DOHH2 (cell line): ENCODE measurements around the gene SCGB2B2.
"Not testable (repeated sequence)": the region's sequence is repeated elsewhere in the genome, so short reads cannot be mapped to it uniquely, and the experiment has no call there.

Source experiments
- H3F3A ChIP-seq: fragments of 200-600 bp; sonication (generic), shearing (Covaris generic); 2 replicates; pipeline ENCODE4 v1.6.0; 2016; ENCODE audit warnings: antibody characterized with exemption, mild to moderate bottlenecking; ENCODE audit not compliant: control insufficient read depth, insufficient read depth
- H3K27ac ChIP-seq: fragments of 200-600 bp; sonication (generic); 2 replicates; pipeline ENCODE4 v1.5.1; 2014; ENCODE audit warnings: low read depth, mild to moderate bottlenecking, low read length, moderate library complexity
- H3K27me3 ChIP-seq: fragments of 200-600 bp; sonication (generic); 2 replicates; pipeline ENCODE4 v1.6.1; 2014; ENCODE audit warnings: mild to moderate bottlenecking, low read length, mixed read lengths; ENCODE audit not compliant: control insufficient read depth
- H3K36me3 ChIP-seq: fragments of 200-600 bp; sonication (generic); 2 replicates; pipeline ENCODE4 v1.6.1; 2014; ENCODE audit warnings: mild to moderate bottlenecking, low read length, moderate library complexity, mixed read lengths; ENCODE audit not compliant: control insufficient read depth
- H3K4me1 ChIP-seq: fragments of 200-600 bp; sonication (generic); 2 replicates; pipeline ENCODE4 v1.6.1; 2014; ENCODE audit warnings: mild to moderate bottlenecking, low read length, mixed read lengths; ENCODE audit not compliant: control insufficient read depth
- H3K4me2 ChIP-seq: fragments of 200-600 bp; sonication (generic); 2 replicates; pipeline ENCODE4 v1.6.0; 2014; ENCODE audit warnings: mild to moderate bottlenecking, low read length, moderate library complexity
- H3K4me3 ChIP-seq: fragments of 200-600 bp; sonication (generic); 2 replicates; pipeline ENCODE4 v1.5.1; 2014; ENCODE audit warnings: mild to moderate bottlenecking, low read length, mixed read lengths
- H3K79me2 ChIP-seq: fragments of 200-600 bp; sonication (generic); 2 replicates; pipeline ENCODE4 v1.6.1; 2014; ENCODE audit warnings: mild to moderate bottlenecking, low read length, mixed read lengths; ENCODE audit not compliant: control insufficient read depth
- H3K9me2 ChIP-seq: fragments of 200-600 bp; sonication (generic); replicated peaks from 2 replicates; pipeline ENCODE4 v1.6.1; 2014; ENCODE audit warnings: mild to moderate bottlenecking, low read length, mixed read lengths; ENCODE audit not compliant: control insufficient read depth
- H3K9me3 ChIP-seq: fragments of 200-600 bp; sonication (generic); 2 replicates; pipeline ENCODE4 v1.6.1; 2014; ENCODE audit warnings: antibody characterized with exemption, low read length, mixed read lengths; ENCODE audit not compliant: control insufficient read depth, insufficient read depth
- H4K20me1 ChIP-seq: fragments of 200-600 bp; sonication (generic); 2 replicates; pipeline ENCODE4 v1.6.0; 2014; ENCODE audit warnings: low read depth, mild to moderate bottlenecking, antibody characterized with exemption, low read length, moderate library complexity; ENCODE audit not compliant: control insufficient read depth, insufficient read depth
- EZH2phosphoT487 ChIP-seq: fragments of 200-600 bp; sonication (generic); IDR thresholded peaks from 2 replicates; pipeline ENCODE4 v1.6.1; 2017; ENCODE audit warnings: borderline replicate concordance, mild to moderate bottlenecking, antibody characterized with exemption, low read length, moderate library complexity, mixed read lengths
- TF ChIP-seq, protein P1 (sequence below): fragments of 200-600 bp; sonication (generic); IDR thresholded peaks from one replicate; pipeline ENCODE4 v1.5.1; 2014; ENCODE audit warnings: antibody characterized with exemption, mild to moderate bottlenecking, low read depth, low read length; ENCODE audit not compliant: poor library complexity, severe bottlenecking

SCGB2B2 gene

DNA sequence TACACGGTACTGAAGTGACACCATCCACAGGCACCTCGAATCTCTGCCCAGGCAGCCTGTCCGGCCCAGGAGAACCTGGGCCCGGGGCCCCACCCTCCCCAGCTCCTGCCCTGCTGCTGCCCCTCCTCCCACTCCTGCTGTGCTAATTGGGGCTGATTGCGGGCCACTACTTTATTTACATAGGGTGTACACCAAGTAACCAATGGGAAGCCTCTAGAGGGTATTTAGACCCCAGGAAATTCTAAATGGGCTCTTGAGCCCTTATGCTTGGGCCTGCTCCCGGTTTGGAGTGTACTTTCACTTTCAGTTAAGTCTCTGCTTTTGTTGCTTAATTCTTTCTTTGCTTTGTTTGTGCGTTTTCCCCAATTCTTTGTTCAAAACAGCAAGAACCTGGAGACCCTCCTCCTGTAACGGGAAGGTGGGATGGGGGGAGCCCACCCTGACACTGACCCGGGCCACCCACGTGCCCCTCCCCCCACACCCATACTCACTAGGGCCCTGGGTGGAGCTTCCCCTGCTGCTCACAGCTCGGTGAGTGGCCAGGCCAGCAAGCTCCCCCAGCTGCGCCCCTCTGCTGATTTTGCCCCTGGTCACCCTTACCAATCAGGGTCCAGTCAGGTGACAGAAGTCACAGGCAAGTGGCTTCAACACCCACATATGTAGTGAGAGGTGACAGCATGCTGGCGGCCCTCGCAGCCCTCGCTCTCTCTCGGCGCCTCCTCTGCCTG, 9.4 kb downstream of the SCGB2B2 start:
- H4K20me1 ChIP-seq = no peaks in the 10 kb centered on the region
- H3K27ac ChIP-seq = no peak overlapping the region
- H3K4me2 ChIP-seq = no peak overlapping the region
- H3K4me3 ChIP-seq = no peak overlapping the region
- H3K36me3 ChIP-seq = no peaks in the 10 kb centered on the region
- no peaks in the 10 kb centered on the region; the same call in 1 of the 2 replicates for H3K9me3 ChIP-seq
- no peaks in the 10 kb centered on the region for H3K9me2 ChIP-seq
- TF ChIP-seq EZH2phosphoT487 = no peak
- TF ChIP-seq, protein P1, sequence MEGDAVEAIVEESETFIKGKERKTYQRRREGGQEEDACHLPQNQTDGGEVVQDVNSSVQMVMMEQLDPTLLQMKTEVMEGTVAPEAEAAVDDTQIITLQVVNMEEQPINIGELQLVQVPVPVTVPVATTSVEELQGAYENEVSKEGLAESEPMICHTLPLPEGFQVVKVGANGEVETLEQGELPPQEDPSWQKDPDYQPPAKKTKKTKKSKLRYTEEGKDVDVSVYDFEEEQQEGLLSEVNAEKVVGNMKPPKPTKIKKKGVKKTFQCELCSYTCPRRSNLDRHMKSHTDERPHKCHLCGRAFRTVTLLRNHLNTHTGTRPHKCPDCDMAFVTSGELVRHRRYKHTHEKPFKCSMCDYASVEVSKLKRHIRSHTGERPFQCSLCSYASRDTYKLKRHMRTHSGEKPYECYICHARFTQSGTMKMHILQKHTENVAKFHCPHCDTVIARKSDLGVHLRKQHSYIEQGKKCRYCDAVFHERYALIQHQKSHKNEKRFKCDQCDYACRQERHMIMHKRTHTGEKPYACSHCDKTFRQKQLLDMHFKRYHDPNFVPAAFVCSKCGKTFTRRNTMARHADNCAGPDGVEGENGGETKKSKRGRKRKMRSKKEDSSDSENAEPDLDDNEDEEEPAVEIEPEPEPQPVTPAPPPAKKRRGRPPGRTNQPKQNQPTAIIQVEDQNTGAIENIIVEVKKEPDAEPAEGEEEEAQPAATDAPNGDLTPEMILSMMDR = no peak
- peaks cover 8% of the 10 kb centered on the region; the same call in 1 of the 2 replicates for H3K4me1 ChIP-seq
- H3F3A ChIP-seq = no peaks in the 10 kb centered on the region
- no peaks in the 10 kb centered on the region for H3K27me3 ChIP-seq
- no peaks in the 10 kb centered on the region for H3K79me2 ChIP-seq

DNA sequence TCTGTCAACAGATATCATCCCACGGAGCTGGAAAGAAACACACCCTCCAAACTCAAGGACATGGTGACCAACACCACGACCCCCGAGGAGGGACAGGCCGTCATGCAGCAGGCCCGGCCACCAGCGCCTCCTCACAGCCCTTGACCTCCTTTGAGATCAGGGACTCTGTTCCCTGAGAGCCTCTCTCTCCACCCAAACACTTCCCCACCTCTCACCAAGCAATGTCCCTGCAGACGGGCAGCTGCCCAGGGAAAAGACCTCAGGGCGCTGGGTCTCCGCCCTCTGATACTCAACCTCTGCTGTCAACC, 10.0 kb downstream of the SCGB2B2 start:
- H3K27me3 ChIP-seq = no peaks in the 10 kb centered on the region
- H3K27ac ChIP-seq = no peak overlapping the region
- no peak overlapping the region for H3K4me2 ChIP-seq
- peaks cover 8% of the 10 kb centered on the region; the same call in 1 of the 2 replicates for H3K4me1 ChIP-seq
- no peaks in the 10 kb centered on the region for H3K9me2 ChIP-seq
- no peaks in the 10 kb centered on the region for H3K79me2 ChIP-seq
- H4K20me1 ChIP-seq = no peaks in the 10 kb centered on the region
- no peaks in the 10 kb centered on the region for H3K36me3 ChIP-seq
- H3F3A ChIP-seq = no peaks in the 10 kb centered on the region
- H3K9me3 ChIP-seq = no peaks in the 10 kb centered on the region; the same call in 1 of the 2 replicates
- H3K4me3 ChIP-seq = no peak overlapping the region
- no peak for TF ChIP-seq EZH2phosphoT487
- TF ChIP-seq, protein P1 = no peak

DNA sequence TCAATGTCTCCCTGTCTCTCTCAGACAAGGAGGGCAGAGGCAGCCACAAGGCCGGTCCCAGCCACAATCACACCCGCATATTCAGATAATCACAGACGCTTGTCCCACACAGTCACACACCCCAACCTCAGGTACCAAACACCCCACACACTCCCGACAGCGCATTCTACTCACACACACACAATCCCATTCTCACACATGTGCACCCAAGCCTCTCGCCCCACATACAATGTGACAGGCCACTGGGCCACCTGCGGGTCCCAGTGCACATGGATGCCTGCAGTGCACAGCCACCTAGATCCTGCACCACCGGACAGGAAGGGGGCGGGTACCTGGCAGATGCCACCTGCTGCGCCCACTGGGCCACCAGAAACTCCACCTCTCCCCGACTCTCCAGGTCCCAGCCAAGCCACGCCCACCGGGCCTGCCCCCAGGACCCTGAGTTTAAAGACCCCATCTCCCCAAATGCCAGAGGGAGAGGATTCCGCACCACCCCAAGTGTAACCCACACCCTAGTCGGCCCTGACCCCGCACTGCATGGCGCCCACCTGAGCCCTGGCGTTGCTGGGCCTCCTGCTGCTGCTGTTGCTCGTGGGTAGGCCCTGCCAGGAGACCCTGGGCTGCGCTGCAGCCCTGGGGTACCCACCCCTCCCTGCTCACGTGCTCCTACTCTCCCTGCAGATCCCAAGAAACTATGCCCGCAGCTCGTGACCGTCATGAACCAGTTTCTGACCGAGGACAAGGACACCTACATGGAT, 10.6 kb downstream of the SCGB2B2 start:
- H3K27ac ChIP-seq = no peak overlapping the region
- no peaks in the 10 kb centered on the region for H3F3A ChIP-seq
- no peak overlapping the region for H3K4me3 ChIP-seq
- peaks cover 8% of the 10 kb centered on the region; the same call in 1 of the 2 replicates for H3K4me1 ChIP-seq
- H3K79me2 ChIP-seq = no peaks in the 10 kb centered on the region
- no peaks in the 10 kb centered on the region; the same call in 1 of the 2 replicates for H3K9me3 ChIP-seq
- no peaks in the 10 kb centered on the region for H4K20me1 ChIP-seq
- TF ChIP-seq, protein P1 = no peak
- TF ChIP-seq EZH2phosphoT487 = no peak
- H3K4me2 ChIP-seq = no peak overlapping the region
- H3K27me3 ChIP-seq = no peaks in the 10 kb centered on the region
- H3K36me3 ChIP-seq = no peaks in the 10 kb centered on the region
- no peaks in the 10 kb centered on the region for H3K9me2 ChIP-seq

DNA sequence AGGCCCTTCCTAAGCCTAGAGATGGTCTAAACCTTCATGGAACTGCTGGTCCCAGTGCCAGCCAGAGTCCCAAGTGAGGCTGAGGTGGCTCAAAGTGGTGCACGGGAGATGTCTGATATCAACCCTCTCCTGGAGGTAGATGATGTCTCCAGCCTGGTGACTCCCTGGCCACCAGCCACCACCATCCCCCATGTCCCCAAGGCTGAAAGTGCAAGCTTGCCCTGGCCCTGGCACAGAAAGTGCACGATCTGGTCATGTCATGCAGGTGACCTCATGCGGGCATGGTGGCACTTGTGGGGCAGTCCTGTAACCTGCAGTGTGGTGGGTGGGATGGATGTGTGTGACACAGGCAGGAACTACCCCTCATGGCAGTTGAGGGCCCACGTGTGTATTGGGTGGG, 11.7 kb downstream of the SCGB2B2 start:
- not testable (repeated sequence) for H3K4me2 ChIP-seq, H3K4me3 ChIP-seq, H4K20me1 ChIP-seq, H3F3A ChIP-seq, H3K27me3 ChIP-seq, H3K79me2 ChIP-seq, H3K9me2 ChIP-seq, H3K4me1 ChIP-seq, H3K36me3 ChIP-seq, H3K27ac ChIP-seq, H3K9me3 ChIP-seq
